ENCODE results near the gene CLCN1.

DNA sequence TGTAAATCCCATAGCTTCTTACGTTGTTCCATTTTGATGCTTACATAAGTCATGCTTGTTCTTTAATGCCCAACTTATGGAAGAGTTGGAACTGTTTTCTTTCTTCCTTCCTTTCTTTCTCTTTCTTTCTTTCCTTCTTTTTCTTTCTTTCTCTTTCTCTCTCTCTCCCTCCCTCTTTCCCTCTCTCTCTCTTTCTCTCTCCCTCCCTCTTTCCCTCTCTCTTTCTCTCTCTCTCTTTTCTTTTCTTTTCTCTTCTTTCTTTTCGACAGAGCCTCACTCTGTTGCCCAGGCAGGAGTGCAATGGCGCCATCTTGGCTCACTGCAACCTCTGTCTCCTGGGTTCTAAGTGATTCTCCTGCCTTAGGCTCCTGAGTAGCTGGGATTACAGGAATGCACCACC, 27.7 kb downstream of the CLCN1 start:
- TF ChIP-seq POLR2A (IDR thresholded peaks at IDR 0.05) (no peak), CTCF (IDR thresholded peaks at IDR 0.05) (no peak), POLR2AphosphoS5 (IDR thresholded peaks at IDR 0.05; ENCODE audit: insufficient read depth in 1 of 2, low read depth in 1 of 2) (no peak)

Measured in vagina (tissue), 2 donors.